Activated CD4-positive, alpha-beta T cell treated with anti-CD3 and anti-CD28 coated beads, Interleukin-10, Interleukin-2, amounts not matched to agents 100 ng/mL and 50 ng/mL, durations not matched to agents 16 hours and 8 hours (primary cell): ENCODE results near the gene CD177.
"Not testable (repeated sequence)": the region's sequence is repeated elsewhere in the genome, so short reads cannot be mapped to it uniquely, and the experiment has no call there.

Experiments
- DNase-seq: peaks from one replicate; pipeline ENCODE4 v3.0.0-alpha.2; 2020

Gene CD177

DNA sequence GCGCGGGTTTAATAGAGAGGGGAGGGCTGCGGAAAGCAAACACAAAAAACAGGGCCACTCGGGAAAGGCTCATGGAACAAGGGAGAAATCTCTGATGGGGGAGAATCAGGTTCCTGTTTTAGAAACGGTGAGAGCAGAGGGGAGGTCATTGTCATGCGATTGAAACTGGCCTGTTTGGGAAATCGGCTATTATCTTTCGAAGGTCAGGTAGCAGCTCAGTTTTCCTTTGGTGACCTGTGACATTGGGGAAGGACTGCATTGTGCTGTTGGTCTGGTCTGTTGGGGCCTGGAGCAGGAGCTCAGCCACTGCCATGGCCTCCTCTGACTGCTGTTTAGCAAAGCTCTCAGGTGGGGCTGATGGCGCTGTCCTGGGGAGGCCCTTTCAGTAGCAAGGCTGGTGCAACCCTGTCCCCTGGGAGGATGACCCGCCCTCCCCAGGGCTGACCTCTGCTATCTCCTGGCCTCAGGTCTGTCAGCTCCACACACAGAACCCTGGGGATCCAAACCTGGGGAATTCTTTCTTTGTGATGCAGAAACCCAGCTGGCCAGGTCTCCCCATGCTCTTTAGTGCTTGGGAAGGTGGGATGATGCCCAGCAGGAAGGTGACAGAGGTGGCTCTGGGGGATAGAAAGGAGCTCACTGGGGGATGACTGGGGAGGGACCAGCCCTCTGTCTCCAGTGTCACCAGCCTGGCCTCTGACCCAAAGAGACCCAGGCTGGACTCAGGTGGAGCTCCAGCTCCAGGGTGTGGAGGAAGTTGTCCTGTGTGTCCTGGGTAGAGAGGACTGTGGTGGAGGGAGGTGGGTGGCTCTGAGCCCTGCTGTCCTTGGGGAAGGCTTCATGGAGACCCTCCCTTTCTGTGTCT is 21.2 kb upstream of the CD177 start:
- DNase-seq, result no peak

DNA sequence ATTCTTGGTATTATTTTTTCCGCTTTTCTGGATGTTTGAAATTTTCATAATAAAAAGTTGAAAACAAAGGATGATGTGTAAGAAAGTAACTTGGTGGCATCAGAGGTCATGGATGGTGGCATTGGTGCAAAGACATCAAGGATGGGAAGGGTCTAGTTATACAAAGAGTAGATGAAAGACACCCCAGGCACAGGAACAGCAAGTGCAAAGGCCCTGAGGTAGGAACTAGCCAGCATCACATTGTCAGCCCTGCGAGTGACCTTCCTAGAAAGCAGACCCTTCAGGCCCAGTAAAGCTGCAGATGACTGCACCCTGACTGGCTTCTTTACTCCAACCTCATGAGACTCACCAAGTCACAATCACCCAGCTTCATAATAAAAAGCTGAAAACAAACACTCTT is 17.0 kb upstream of the CD177 start:
- not testable (repeated sequence) for DNase-seq

DNA sequence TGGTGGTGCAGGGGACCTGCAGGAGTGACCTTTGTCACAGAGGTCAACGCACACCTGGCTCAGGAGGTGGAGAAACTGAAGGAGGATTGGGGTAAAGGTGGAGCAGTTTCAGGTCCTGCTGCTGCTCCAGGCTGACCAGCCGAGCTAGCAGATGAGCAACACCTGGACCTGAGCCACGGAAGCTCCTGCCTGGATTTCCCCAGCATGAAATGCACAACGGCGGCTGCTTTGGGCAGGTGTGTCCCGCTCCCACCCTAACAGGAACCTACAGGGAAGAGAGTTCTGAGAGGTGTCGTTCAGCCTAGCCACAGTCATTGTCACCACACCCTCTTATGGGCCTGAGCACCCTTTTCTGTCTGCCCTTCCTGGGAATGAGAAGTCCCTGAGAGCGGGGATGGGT is 15.7 kb upstream of the CD177 start:
- no peak for DNase-seq

DNA sequence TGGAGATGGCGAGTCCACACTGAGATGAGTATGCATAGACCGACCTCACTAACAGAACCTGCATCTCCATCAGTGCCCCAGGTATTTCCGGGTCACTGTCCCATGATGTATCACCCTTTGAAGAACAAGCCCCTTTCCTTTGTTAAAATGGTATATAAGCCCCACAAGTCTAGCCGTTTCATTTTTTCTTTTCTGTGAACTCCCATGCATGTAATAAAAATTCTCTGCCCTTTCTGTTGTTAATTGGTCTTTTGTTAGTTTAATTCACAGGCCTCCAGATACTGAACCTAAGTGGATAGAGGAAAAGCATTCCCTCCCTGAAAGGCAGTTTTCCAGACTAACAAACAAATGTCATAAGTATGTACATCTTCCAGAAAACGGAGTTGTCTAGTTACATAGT is 15.0 kb upstream of the CD177 start:
- no peak for DNase-seq

DNA sequence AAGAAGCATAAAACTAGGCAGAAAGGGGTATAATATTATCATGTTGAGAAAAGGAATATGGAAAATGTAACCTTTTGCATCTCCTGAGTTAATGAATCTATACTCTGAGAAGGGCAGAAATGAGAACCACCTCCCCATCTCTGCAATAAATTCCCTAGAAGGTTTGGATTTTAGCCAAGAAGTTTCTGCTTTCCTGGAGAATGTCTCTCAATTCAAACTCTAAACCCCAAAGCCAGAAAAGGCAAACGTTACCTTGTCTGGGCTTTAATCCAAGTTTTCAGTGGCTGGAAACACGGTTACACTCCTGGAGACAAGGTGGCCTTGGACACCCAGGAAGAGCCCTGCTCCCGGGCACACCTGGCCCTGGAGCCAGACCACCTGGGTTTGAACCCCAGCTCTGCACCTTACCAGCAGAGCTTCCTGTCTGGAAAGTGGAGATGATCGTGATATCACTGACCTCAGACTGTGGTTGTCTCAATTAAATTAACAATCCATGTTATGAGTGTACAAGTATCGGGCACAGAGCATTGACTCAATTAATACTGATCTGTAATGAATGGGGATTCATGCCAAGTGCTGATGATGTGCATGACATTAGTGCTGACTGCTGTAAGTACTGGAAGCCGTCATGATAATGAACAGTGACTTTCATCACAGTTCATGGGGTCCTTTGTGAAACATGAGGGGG is 14.1 kb upstream of the CD177 start:
- not testable (repeated sequence) for DNase-seq

DNA sequence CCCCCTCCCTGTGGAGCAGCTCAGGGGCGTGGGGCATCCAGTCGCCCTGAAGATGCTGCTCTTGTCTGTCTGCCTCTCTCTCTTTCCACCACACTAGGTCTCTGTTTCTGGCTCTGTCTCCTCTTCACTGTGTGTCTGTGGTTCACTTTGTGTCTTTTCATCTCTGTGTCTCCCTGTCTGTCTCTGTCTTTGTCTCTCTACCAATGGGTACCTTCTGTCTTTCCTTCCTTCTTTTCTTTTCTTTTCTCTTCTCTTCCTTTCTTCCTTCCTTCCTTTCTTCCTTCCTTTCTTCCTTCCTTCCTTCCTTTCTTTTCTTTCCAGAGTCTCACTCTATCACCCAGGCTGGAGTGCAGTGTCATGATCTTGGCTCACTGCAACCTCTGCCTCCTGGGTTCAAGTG is 13.4 kb upstream of the CD177 start:
- not testable (repeated sequence) for DNase-seq

DNA sequence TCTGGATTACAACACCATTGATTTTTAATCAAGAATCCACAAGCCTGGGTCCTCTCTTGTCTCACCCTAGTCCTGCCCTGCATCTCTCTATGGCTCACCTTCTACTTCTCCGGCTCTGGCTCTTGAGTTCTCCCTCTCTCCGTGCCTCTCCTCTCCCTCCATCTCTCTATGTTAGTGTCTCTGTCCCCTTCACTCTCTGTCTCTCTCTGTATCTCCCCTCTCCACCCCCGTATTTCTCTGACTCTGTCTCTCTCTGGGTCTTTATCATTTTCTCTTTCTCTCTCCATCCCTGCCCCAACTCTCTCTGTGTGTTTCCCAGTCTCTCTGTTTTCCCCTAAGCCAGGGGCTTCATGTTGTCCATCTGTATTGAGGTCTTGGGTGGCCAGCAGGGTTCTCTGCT is 12.4 kb upstream of the CD177 start:
- DNase-seq, result not testable (repeated sequence)

DNA sequence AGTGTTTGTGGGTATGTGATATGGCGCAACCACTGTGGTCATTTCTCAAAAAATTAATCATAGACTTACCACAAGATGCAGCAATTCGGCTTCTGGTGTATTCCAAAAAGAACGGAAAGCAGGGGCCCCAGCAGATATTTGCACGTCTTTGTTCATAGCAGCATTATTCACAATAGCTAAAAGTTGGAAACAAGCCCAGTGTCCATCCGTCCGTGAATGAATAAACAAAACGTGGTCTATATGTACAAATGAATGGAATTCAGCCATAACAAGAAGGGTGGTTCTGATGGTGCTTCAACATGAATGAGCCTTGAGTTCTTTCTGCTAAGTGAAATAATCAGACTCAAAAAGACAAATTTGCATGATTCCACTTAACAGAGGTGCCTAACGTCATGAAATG is 11.4 kb upstream of the CD177 start:
- not testable (repeated sequence) for DNase-seq

DNA sequence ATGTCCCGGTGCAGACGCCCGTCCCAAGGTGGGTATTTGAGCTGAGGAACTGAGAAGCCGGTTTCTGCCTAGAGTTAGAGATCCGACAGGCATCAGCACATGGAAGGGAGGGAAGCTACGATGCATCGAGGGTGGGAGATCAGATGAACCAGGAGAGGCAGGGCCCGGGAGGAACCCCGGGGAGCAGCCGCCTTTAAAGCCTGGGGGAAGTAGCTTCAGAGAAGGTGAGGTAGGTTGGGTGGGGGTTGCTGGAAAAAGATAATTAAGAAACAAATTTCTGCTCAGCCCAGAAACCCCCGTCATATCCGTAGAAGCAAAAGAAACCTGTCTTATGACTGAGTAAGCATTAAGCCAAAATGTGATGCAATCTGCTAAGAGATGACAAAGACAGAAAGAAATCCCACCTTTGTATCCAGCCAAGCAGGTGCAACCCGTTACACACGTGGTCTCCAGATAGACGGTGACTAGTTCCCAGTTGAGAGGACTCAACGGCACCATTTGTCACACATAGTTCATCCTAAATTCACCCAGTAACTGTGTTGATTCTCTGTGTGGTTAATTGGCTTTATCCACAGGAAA is 9.1 kb upstream of the CD177 start:
- DNase-seq, result not testable (repeated sequence)

DNA sequence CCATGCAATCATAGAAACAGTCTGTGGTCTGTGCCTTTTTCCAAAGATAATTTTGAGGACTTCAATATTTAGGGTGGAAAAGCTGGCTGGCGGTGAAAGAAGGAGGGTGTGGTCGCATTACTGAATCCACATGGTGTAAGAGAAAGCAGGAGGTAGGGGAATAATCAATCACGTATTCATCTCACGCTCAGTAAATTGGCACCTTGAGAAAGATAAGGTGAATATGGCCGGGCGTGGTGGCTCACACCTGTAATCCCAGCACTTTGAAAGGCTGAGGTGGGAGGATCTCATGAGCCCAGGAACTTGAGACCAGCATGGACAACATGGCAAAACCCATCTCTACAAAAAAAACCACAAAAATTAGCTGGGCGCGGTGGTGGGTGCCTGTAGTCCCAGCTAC is 3.7 kb upstream of the CD177 start:
- not testable (repeated sequence) for DNase-seq

DNA sequence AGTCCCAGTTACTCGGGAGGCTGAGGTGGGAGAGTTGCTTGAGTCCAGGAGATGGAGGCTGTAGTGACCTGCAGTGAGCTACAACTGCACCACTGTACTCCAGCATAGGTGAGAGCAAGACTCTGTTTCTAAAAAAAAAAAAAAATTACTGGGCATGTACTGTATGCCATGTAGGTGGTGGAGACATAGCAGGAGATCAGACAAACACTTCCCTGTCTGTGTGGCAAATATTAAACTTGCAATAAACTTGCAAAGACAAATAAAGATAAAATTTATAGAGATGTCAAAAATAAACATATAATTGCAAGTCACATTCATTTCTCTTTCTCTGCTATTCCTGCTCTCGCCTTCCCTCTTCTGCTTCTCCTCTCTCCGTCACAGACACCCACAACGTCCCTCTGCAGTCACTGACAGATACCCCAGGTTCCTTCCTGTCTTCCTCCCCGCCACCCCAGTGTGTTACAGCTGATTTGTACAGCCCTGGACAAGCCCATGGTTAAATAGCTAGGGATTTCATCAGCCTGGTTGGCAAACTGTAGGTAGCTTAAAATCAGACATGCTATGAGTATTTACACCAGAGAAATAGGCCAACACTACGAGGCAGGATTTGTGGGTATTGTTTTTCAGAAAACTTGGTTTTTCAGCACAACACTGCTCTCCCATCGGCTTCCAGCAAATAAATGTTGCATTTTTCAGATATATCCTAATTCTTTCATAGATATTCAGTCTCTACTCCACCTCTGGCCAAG is 1.3 kb upstream of the CD177 start:
- no peak for DNase-seq

DNA sequence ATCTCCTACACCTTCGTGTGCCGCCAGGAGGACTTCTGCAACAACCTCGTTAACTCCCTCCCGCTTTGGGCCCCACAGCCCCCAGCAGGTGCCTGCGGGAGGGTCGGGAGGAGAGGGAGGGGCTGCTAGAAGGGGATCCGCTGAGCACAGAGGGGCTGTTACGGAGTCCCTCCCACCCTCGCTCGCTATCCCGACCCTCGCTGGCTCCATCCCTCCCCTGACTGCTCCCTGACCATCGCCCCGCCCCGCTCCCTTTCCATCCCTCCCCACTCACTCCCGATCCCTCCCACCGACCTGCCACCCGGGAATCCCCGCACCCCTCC is 780 bp downstream of the CD177 start:
- no peak for DNase-seq

DNA sequence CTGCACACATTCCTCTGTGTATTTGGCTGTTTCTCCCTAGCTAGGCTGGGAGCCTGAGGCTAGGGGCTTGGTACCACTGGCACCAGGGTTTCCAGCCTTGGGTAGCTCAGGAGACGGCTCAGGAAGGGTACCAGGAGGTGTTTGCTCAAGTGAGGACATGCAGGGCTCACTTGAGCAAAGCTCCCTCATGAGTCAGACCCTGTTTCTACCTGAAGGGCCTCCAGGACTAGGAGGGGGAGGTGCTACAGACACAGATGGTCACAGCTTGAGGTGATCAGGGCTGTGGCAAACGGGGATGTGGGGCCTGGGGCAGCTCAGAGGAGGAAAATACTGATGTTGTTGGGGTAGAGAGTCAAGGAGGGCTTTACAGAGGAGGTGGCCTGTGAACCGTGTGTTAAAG is 3.3 kb downstream of the CD177 start:
- not testable (repeated sequence) for DNase-seq

DNA sequence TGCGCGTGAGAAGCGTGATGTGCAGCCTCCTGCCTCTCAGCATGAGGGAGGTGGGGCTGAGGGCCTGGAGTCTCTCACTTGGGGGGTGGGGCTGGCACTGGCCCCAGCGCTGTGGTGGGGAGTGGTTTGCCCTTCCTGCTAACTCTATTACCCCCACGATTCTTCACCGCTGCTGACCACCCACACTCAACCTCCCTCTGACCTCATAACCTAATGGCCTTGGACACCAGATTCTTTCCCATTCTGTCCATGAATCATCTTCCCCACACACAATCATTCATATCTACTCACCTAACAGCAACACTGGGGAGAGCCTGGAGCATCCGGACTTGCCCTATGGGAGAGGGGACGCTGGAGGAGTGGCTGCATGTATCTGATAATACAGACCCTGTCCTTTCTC is 8.7 kb downstream of the CD177 start:
- DNase-seq, result no peak

DNA sequence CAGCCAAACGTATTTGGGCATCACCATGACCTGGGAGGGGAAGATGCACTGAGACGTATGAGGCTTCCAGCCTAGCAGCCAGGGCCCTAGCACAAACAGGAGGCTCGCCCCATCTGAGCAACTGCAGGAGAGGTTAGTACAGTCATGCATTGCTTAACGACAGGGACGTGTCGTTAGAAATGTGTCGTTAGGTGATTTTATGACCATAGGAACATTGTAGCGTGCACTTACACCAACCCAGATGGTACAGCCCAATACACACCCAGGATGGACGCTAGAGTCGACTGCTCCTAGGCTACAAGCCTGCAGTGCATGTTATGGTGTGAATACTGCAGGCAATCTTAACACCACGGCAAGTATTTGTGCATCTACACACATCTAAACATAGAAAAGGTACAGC is 9.3 kb downstream of the CD177 start:
- DNase-seq, result no peak

DNA sequence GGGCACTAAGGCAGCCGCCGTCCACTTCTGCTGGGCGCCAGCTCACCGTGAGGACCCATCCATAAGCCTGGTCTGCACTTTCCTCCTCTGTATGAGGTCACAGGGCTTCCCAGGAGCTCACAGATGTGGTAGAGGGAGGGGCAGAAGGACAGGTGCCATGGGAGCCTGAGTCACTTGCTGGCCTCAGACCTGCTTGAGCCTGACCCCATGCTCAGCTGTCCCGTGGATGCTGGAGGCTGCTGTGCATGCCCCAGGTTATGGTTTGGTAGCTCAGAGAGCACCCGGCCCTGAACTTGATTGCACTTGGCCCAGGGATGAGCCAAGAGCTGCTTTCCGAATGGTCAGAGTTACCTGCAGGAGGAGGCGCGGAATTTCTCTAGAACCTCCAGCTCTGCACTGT is 12.2 kb downstream of the CD177 start:
- not testable (repeated sequence) for DNase-seq

DNA sequence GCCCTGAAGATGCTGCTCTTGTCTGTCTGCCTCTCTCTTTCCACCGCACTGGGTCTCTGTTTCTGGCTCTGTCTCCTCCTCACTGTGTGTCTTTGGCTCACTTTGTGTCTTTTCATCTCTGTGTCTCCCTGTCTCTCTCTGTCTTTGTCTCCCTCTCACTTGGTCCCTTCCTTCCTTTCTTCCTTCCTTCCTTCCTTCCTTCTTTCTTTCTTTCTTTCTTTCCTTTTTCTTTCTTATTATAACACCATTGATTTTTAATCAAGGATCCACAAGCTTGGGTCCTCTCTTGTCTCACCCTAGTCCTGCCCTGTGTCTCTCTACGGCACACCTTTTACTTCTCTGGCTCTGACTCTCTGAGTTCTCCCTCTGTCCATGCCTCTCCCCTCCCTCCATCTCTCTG is 14.3 kb downstream of the CD177 start:
- no peak for DNase-seq

DNA sequence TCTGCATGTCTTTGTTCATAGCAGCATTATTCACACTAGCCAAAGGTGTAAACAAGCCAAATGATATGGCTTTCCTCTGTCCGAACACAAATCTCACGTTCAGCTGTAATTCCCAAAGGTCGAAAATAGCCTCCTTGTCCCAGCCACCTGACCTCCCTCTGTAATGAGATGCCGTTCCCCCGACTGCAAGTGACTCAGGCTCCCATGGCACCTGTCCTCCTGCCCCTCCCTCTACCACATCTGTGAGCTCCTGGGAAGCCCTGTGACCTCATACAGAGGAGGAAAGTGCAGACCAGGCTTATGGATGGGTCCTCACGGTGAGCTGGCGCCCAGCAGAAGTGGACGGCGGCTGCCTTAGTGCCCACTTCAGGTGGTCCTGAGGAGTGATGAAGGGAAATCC is 15.4 kb downstream of the CD177 start:
- DNase-seq, result not testable (repeated sequence)

DNA sequence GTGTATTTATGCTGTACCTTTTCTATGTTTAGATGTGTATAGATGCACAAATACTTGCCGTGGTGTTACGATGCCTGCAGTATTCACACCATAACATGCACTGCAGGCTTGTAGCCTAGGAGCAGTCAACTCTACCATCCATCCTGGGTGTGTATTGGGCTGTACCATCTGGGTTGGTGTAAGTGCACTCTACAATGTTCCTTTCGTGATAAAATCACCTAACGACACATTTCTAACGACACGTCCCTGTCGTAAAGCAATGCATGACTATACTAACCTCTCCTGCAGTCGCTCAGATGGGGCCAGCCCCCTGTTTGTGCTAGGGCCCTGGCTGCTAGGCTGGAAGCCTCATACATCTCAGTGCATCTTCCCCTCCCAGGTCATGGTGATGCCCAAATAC is 18.4 kb downstream of the CD177 start:
- no peak for DNase-seq

DNA sequence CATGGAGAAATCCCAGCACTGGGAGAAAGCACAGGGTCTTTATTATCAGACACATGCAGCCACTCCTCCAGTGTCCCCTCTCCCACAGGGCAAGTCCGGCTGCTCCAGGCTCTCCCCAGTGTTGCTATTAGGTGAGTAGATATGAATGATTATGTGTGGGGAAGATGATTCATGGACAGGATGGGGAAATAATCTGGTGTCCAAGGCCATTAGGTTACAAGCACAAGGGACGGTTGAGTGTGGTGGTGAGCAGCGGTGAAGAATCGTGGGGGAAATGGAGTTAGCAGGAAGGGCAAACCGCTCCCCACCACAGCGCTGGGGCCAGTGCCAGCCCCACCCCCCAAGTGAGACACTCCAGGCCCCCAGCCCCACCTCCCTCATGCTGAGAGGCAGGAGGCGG is 19.0 kb downstream of the CD177 start:
- DNase-seq, result no peak

DNA sequence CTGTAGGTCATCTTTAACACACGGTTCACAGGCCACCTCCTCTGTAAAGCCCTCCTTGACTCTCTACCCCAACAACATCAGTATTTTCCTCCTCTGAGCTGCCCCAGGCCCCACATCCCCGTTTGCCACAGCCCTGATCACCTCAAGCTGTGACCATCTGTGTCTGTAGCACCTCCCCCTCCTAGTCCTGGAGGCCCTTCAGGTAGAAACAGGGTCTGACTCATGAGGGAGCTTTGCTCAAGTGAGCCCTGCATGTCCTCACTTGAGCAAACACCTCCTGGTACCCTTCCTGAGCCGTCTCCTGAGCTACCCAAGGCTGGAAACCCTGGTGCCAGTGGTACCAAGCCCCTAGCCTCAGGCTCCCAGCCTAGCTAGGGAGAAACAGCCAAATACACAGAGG is 24.1 kb downstream of the CD177 start:
- not testable (repeated sequence) for DNase-seq

DNA sequence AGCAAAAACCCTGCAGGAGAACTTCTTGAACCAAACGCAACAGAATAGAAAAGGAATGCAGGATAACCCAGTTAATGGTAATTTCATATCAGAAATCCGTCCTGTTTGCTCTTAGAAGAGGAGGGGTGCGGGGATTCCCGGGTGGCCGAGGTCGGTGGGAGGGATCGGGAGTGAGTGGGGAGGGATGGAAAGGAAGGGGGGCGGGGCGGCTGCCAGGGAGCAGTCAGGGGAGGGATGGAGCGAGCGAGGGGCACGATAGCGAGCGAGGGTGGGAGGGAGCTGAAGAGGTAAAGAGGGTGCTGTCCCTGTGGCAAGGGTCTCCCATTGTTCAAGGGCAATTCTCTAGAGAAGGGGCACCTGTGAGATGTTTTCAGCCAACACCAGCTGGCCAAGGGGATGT is 26.5 kb downstream of the CD177 start:
- no peak for DNase-seq

DNA sequence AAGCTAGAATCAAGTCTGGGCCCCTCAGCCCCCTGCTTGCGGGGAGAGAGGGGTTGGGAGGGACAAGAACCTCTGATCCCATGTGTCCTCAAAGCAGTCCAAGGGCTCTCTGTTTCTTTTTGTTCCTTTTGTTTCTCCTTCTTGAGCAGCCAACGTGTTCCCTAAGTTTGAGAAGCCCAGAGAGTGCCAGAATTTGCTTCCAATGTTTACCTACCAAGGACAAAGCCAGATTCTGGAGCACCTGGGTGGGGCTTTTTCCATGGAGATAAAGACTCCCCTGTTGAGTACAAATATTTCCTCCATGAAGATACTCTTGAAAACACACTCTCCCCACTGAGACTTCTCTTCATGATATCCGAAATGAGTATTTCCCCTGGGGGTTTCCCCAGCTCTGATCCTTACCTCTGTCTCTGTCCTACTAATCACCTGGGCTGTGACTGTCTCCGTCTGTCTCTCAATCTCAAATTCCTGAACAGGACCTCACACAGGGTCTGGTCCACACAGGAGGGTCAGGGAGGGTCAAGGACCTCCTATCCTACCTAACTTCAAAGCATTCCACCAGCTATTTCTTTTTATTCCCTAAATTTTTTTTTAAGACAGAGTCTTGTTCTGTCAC is 27.4 kb downstream of the CD177 start:
- DNase-seq, result no peak
